GM18868 (cell line): ENCODE measurements around the gene SLC37A4.
"Not testable (repeated sequence)": the region's sequence is repeated elsewhere in the genome, so short reads cannot be mapped to it uniquely, and the experiment has no call there.

ENCODE experiments used
- ATAC-seq: cut with Tn5 transposase; IDR thresholded peaks from one replicate; pipeline ENCODE4 v1.9.1; 2021; ENCODE audit warnings: mild to moderate bottlenecking, moderate library complexity; ENCODE audit not compliant: unreplicated experiment

SLC37A4 gene

GRCh38 chr11:119030329-119031047 lies at the start of gene SLC37A4:
TSS of gene SLC37A4 (minus strand) at chr11:119030877.
- peak; percentile 85 for ATAC-seq

DNA sequence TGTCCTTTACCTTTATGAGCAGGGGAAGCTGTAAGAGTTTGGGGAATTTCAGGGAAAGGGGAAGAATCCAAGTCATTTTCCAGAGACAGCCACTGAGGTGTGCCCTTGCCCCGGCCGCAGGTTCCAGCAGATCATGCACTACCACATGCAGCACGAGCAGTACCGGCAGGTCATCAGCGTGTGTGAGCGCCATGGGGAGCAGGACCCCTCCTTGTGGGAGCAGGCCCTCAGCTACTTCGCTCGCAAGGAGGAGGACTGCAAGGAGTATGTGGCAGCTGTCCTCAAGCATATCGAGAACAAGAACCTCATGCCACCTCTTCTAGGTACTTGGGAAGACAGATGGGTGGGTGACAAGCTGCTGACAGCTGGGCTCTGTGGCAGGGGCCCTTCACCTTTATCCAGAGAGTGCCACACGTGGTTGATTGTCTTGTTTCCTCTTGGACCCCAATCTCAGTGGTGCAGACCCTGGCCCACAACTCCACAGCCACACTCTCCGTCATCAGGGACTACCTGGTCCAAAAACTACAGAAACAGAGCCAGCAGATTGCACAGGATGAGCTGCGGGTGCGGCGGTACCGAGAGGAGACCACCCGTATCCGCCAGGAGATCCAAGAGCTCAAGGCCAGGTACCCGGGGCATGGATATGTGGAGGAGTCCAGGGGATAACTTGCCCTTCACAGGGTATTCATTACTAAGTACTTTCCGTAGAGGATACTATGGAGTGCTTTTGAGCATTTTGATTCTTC lies 48.2 kb upstream of the SLC37A4 start:
- no peak for ATAC-seq

- no peak for ATAC-seq
Observed at GRCh38 chr11:119077839-119078238, 47.2 kb upstream of the SLC37A4 start.

- peak; percentile 96 for ATAC-seq
Observed at GRCh38 chr11:119067371-119068222, 36.9 kb upstream of the SLC37A4 start, which contains the start of gene VPS11. TSS of gene VPS11 (plus strand) at chr11:119067818. CDS start at chr11:119067824, 6 bp downstream.

DNA sequence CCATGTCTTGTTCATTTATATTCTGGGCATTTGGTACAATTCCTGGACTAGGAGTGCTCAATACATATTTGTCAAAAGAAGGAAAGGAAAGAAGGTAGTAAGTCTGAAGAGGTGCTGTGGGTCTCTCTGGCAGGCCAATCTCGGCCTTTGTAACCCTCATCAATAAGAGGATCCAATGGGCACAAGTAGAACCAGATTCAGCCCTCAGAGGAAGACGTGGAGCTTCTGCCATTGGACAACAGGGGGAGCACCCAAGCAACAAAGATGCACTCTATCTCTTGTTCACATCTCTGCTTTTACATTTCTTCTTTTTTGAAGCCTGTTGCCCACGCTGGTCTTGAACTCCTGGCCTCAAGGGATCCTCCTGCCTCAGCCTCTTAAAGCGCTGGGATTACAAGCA lies 34.7 kb upstream of the SLC37A4 start:
- no peak for ATAC-seq

GRCh38 chr11:119062779-119063178 lies 32.1 kb upstream of the SLC37A4 start:
- ATAC-seq = no peak

GRCh38 chr11:119061256-119061655 lies 30.6 kb upstream of the SLC37A4 start:
- ATAC-seq = no peak

DNA sequence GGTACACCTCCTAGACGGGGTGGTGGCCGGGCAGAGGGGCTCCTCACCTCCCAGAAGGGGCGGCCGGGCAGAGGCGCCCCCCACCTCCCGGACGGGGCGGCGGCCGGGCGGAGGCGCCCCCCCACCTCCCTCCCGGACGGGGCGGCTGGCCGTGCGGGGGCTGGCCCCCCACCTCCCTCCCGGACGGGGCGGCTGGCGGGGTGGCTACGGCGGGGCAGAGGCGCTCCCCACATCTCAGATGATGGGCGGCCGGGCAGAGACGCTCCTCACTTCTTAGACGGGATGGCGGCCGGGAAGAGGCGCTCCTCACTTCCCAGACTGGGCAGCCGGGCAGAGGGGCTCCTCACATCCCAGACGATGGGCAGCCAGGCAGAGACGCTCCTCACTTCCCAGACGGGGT lies 28.5 kb upstream of the SLC37A4 start:
- ATAC-seq = not testable (repeated sequence)

GRCh38 chr11:119057000-119057769 lies 26.5 kb upstream of the SLC37A4 start, which contains the start of gene HYOU1:
TSS of gene HYOU1 (minus strand) at chr11:119057205. CDS start at chr11:119056160, 1,045 bp downstream.
- ATAC-seq = peak; percentile 92

DNA sequence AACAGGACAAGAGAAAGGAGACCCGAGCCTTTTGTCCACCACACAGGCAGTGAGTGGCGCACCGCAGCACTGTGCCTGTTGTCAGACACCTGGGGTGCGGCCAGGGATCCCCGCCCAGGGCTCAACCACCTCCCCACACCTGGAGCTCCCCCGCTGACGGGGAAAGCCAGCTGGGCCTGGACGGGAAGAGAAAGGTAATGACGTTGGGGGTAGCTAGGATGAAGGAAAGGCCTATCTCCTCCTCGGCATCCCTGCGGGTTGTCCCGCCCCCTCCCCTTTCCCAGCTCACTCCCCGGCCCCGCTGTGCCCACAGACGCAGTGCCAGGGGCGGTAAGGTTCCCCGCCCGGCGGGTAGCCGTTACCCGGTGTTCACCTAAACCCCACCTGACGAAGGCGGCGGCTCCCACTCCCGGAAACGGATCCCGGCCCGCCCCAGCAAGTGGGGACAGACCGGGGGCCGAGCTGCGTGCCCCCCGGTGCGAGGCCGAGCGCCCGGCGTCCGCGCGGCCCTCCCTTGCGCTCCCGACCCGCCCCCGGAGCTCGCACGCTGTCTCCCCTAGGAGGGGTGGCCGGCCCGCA lies 25.8 kb upstream of the SLC37A4 start:
- ATAC-seq = peak; percentile 2

GRCh38 chr11:119055901-119056300 lies 25.2 kb upstream of the SLC37A4 start:
- no peak for ATAC-seq

GRCh38 chr11:119054418-119054817 lies 23.7 kb upstream of the SLC37A4 start:
- no peak for ATAC-seq

- ATAC-seq = no peak
Observed at GRCh38 chr11:119052163-119052814, 21.6 kb upstream of the SLC37A4 start.

DNA sequence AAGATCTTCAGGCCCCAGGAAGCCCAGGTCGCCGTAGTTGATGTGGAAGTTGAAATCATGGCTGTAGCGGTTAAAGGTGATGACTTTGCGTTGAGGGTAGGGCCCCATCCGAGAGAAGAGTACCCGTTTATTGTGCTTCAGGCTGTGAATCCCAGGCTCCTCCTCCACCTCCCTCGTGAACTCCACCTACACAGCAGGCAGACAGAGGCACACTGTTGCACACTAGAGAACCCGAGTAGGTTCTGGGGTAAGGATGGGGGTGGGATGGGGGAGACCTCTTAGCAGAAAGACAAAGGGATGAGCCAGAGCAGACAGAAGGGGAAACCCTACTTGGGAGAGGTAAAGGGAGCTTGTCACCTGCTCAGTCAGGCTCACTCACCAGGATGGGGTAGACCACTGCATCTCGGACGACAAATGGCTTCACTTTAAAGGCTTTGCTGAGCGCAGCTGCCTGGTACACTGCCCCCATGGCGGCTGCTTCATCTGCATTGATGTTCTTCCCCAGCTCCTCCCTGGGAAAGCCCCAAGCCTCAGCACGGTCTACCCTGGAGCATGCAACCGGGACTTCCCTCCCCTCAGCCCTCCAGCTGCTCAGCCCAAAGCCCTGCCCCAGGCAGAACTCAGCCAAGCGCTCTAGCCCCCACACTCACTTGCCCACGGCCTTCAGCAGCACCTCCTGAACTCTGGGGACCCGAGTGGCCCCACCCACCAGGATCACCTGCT lies 20.9 kb upstream of the SLC37A4 start:
- peak; percentile 79 for ATAC-seq

- ATAC-seq = no peak
Observed at GRCh38 chr11:119049081-119049480, 18.4 kb upstream of the SLC37A4 start.

- no peak for ATAC-seq
Observed at GRCh38 chr11:119048644-119049043, 18.0 kb upstream of the SLC37A4 start.

- ATAC-seq = no peak
Observed at GRCh38 chr11:119047205-119047604, 16.5 kb upstream of the SLC37A4 start.

- ATAC-seq = no peak
Observed at GRCh38 chr11:119046489-119046888, 15.8 kb upstream of the SLC37A4 start.

DNA sequence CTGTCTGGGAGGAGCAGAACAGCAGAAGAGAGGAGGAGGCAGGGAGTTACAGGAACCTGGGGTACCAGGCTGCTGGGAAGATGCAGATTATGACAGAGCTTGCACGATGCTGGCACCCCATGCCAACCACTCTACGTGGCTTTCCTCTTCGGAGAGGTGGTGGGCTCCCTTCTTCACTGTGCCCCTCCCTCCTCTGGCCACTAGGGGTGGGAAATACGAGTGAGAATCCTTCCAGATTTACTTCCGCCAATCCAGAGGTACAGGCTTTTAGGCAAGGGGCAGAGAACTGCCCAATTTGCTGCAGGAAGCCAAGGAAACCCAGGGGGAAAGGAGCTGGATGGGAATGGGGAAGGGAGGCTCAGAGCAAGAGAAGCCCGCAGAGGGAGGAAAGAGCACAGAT lies 14.0 kb upstream of the SLC37A4 start:
- no peak for ATAC-seq
